Stomach (tissue), 9 donors: ENCODE data around the gene SAMD7. TPM values are rescaled to one million over a fixed set of nuclear protein-coding genes. Genes with fewer than 3 reads are reported as not detected.
A peak's percentile ranks its signal among the peaks of the same experiment; 100 is the strongest.

Experiments
- DNase-seq, 2 donors: peaks; one replicate each; pipeline versions ENCODE4 v3.0.0 to v3.0.0-alpha.2; 2013 to 2019
- H3K27ac ChIP-seq, 5 donors: fragments of 200-600 bp in 4 of 5; sonication (generic) in 4 of 5; one replicate each; pipeline ENCODE4 v1.5.1; 2013 to 2019; ENCODE audit warnings: mild to moderate bottlenecking in 1 of 5, moderate library complexity in 1 of 5
- H3K27me3 ChIP-seq, 3 donors: fragments of 200-600 bp; sonication (generic); one replicate each; pipeline ENCODE4 v1.5.1; 2017 to 2019; ENCODE audit warnings: mixed run types in 1 of 3
- H3K36me3 ChIP-seq, 4 donors: fragments of 200-600 bp; sonication (generic); 1 replicate in 3 of 4; 2 replicates in 1 of 4; pipeline ENCODE4 v1.5.1; 2016 to 2019
- H3K4me1 ChIP-seq, 4 donors: fragments of 200-600 bp; sonication (generic); one replicate each; pipeline ENCODE4 v1.5.1; 2016 to 2019
- H3K4me3 ChIP-seq, 4 donors: fragments of 200-600 bp; sonication (generic) in 3 of 4; one replicate each; pipeline ENCODE4 v1.5.1; 2016 to 2019; ENCODE audit warnings: mild to moderate bottlenecking in 1 of 4
- H3K9me3 ChIP-seq, 4 donors: fragments of 200-600 bp; sonication (generic); one replicate each; pipeline ENCODE4 v1.5.1; 2016 to 2019
- CTCF ChIP-seq, 7 experiments: fragments of 450-650 bp in 4 of 7; fragments of 200-600 bp in 3 of 7; sonication (generic) in 3 of 7; IDR thresholded peaks; one replicate each; pipeline ENCODE4 v1.5.1; 2016 to 2019; ENCODE audit warnings: antibody characterized with exemption in 7 of 7, control low read depth in 2 of 7, mild to moderate bottlenecking in 1 of 7
- EP300 ChIP-seq: sonication (generic); formaldehyde crosslinking; IDR thresholded peaks from one replicate; pipeline ENCODE4 v1.6.1; 2017; ENCODE audit warnings: antibody characterized with exemption
- POLR2A ChIP-seq, 4 donors: fragments of 450-650 bp; IDR thresholded peaks; one replicate each; pipeline ENCODE4 v1.6.1; 2016; ENCODE audit warnings: antibody characterized with exemption in 4 of 4, control low read depth in 2 of 4, mild to moderate bottlenecking in 1 of 4, moderate library complexity in 1 of 4
- POLR2AphosphoS5 ChIP-seq, 3 donors: sonication (generic); formaldehyde crosslinking; IDR thresholded peaks; one replicate each; pipeline ENCODE4 v1.6.1; 2016; ENCODE audit warnings: antibody characterized with exemption in 3 of 3
- WGBS, 5 donors: extraction: QIAGEN DNeasy Blood & Tissue Kit in 3 of 5; methylation state at CpG; one replicate each; pipeline versions ENCODE4 v1.1.5 to v1.1.7; 2013 to 2018; 5-methylcytosine and 5-hydroxymethylcytosine counted together
- intact Hi-C: fragments of 100-400 bp; cut with DNase I; formaldehyde crosslinking; loops from one replicate; pipeline ENCODE4 v1.15.1; 2023; ENCODE audit warnings: low total_unique reads
- polyA plus RNA-seq, 3 donors: library from polyadenylated mRNA; stranded (reverse); fragments of 200-250 nt; gene quantifications; one replicate each; pipeline ENCODE4 v1.2.3, GENCODE V29; 2013
- total RNA-seq, 5 donors: library from RNA; depleted of rRNA; stranded (reverse); fragments of >200 nt; gene quantifications; one replicate each; pipeline versions ENCODE4 v1.1.0 to v1.2.3, GENCODE V29; 2014 to 2016
- donor health status: healthy with polysubstance abuse.
- donor health status: Bipolar disorder and iron deficiency.
- donor health status: healthy.

SAMD7 gene
- total and polyA plus RNA-seq, 8 donors: not detected

DNA sequence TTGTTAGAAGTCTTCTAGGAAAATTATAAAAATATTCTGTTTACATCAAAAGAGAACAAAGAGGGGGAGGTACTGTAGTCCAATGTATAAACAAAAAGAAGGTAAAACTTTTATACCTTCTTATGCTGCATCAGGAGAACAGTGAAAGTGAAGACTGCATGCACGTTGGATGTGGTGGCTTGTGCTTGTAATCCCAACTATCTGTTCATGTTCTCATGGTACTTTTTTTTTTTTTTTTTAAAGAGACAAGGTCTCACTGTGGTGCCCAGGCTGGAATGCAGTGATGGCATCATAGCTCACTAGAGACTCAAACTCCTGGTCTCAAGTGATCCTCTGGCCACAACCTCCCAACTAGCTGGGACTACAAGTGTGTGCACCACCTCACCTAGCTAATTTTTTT lies 59.5 kb downstream of the SAMD7 start:
- Histone ChIP-seq H3K4me3 (no peak overlapping the region), H3K27ac (no peak overlapping the region), H3K36me3 (peaks cover under 1 to 20% (median 16%) of the 10 kb centered on the region in 4 donors), H3K27me3 (no peaks in the 10 kb centered on the region), H3K9me3 (no peaks in the 10 kb centered on the region), H3K4me1 (peaks cover 10 to 83% (median 52%) of the 10 kb centered on the region in 4 donors)
- TF ChIP-seq POLR2AphosphoS5 (IDR thresholded peaks at IDR 0.05) (no peak), POLR2A (IDR thresholded peaks at IDR 0.05) (no peak), EP300 (no peak), CTCF (IDR thresholded peaks at IDR 0.05) (no peak)
- WGBS, 5 donors: 32 to 49% (median 38%) methylated on average over 1 of the region's 1 CpG
- DNase-seq: no peak
- intact Hi-C loops: no loop called here

GRCh38 chr3:169971522-169971921 lies 60.1 kb downstream of the SAMD7 start:
- H3K4me1 ChIP-seq: peaks cover 10 to 80% (median 52%) of the 10 kb centered on the region in 4 donors

GRCh38 chr3:169980055-169980454 lies 68.7 kb downstream of the SAMD7 start:
- Histone ChIP-seq H3K36me3 (peaks cover 43 to 99% (median 96%) of the 10 kb centered on the region in 4 donors), H3K4me1 (peaks cover 0 to 30% (median 7%) of the 10 kb centered on the region in 4 donors), H3K4me3 (no peak overlapping the region), H3K27me3 (no peaks in the 10 kb centered on the region), H3K9me3 (no peaks in the 10 kb centered on the region), H3K27ac (peak overlapping the region in 3 of 5 donors; percentile 6 to 47 (median 40))
- 30 to 50% (median 38%) methylated on average over 2 of the region's 2 CpGs for WGBS, 5 donors
- intact Hi-C loops: no loop called here
- no peak for DNase-seq
- TF ChIP-seq CTCF (IDR thresholded peaks at IDR 0.05) (no peak), POLR2AphosphoS5 (IDR thresholded peaks at IDR 0.05) (no peak), POLR2A (IDR thresholded peaks at IDR 0.05) (no peak), EP300 (no peak)

More at GRCh38 chr3:169971522-169971921, 60.1 kb downstream of the SAMD7 start:
- Histone ChIP-seq H3K27ac (no peak overlapping the region), H3K4me3 (no peak overlapping the region), H3K27me3 (no peaks in the 10 kb centered on the region), H3K36me3 (peaks cover 5 to 27% (median 22%) of the 10 kb centered on the region in 4 donors), H3K9me3 (no peaks in the 10 kb centered on the region)
- 27 to 62% (median 56%) methylated on average over 2 of the region's 2 CpGs for WGBS, 5 donors
- intact Hi-C loops: no loop called here
- TF ChIP-seq POLR2AphosphoS5 (IDR thresholded peaks at IDR 0.05) (no peak), CTCF (IDR thresholded peaks at IDR 0.05) (no peak), EP300 (no peak), POLR2A (IDR thresholded peaks at IDR 0.05) (no peak)
- DNase-seq: no peak

DNA sequence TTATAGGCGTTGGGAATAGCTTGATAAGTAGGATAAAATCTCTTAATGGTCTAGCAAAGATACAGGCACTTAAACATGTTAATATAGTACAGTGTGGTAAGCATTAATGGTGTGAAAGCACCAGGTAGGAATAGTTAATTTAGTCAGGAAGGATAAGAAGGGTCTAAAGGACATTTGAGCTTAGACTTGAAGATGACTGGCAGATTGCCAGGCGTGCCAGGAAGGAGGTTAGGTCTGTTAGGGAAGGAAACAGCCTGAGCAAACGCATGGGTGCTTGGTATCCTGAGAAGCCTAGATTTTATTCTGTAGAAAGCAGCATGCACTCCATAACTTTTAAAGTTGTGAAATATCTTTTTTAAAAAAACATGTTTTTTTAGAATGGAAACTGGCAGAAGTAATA lies 72.9 kb downstream of the SAMD7 start:
- intact Hi-C loops: no loop called here
- no peak for TF ChIP-seq POLR2A (IDR thresholded peaks at IDR 0.05)
- no peak for TF ChIP-seq POLR2AphosphoS5 (IDR thresholded peaks at IDR 0.05)
- TF ChIP-seq CTCF (IDR thresholded peaks at IDR 0.05): no peak
- no peak for TF ChIP-seq EP300
- Histone ChIP-seq H3K27me3 (no peaks in the 10 kb centered on the region), H3K27ac (no peak overlapping the region), H3K36me3 (peaks cover 64 to 100% (median 100%) of the 10 kb centered on the region in 4 donors), H3K4me3 (no peak overlapping the region), H3K9me3 (no peaks in the 10 kb centered on the region), H3K4me1 (peaks cover 0 to 21% (median 3%) of the 10 kb centered on the region in 4 donors)
- 53 to 67% (median 59%) methylated on average over 3 of the region's 3 CpGs for WGBS, 5 donors
- peak; percentile 22 to 50 for DNase-seq

Other genes with a start within 250 kb of the SAMD7 start
- 100 to 1,000 TPM in 4 of 5 donors, 10 to 100 TPM in 1; 35.3 to 379 (median 246) TPM for gene MECOM, start 247.9 kb upstream of the SAMD7 start, total RNA-seq
- gene MECOM, start 247.9 kb upstream of the SAMD7 start, polyA plus RNA-seq: 10 to 100 TPM; 28.6 to 45.9 (median 39.1) TPM
- gene TERC, start 146.5 kb upstream of the SAMD7 start, total RNA-seq: 100 to 1,000 TPM; 107 to 717 (median 249) TPM
- not detected for gene TERC, start 146.5 kb upstream of the SAMD7 start, polyA plus RNA-seq
- gene ACTRT3, start 142.0 kb upstream of the SAMD7 start, total RNA-seq: 1 to 10 TPM in 2 of 5 donors, under 1 TPM in 1, not detected in 2; 0.45 to 2.2 (median 1.4) TPM
- gene ACTRT3, start 142.0 kb upstream of the SAMD7 start, polyA plus RNA-seq: 1 to 10 TPM in 2 of 3 donors, under 1 TPM in 1; 0.76 to 1.6 (median 1.1) TPM
- 100 to 1,000 TPM in 1 of 5 donors, 10 to 100 TPM in 4; 11.3 to 136 (median 24.5) TPM for gene MYNN, start 138.2 kb upstream of the SAMD7 start, total RNA-seq
- 10 to 100 TPM in 1 of 3 donors, 1 to 10 TPM in 2; 6.8 to 14.8 (median 7.2) TPM for gene MYNN, start 138.2 kb upstream of the SAMD7 start, polyA plus RNA-seq
- 1 to 10 TPM in 1 of 5 donors, not detected in 4; 4.6 TPM for gene LRRIQ4, start 98.7 kb upstream of the SAMD7 start, total RNA-seq
- not detected for gene LRRIQ4, start 98.7 kb upstream of the SAMD7 start, polyA plus RNA-seq
- 1 to 10 TPM in 1 of 5 donors, under 1 TPM in 1, not detected in 3; 0.43 to 4.2 TPM for gene LRRC34, start 98.7 kb upstream of the SAMD7 start, total RNA-seq
- 1 to 10 TPM in 2 of 3 donors, under 1 TPM in 1; 0.88 to 2.1 (median 1.7) TPM for gene LRRC34, start 98.7 kb upstream of the SAMD7 start, polyA plus RNA-seq
- gene LRRC31, start 41.6 kb upstream of the SAMD7 start, total RNA-seq: 10 to 100 TPM in 3 of 5 donors, 1 to 10 TPM in 2; 1.8 to 35.3 (median 15.2) TPM
- 10 to 100 TPM in 1 of 3 donors, 1 to 10 TPM in 2; 2.6 to 14.2 (median 4.0) TPM for gene LRRC31, start 41.6 kb upstream of the SAMD7 start, polyA plus RNA-seq
- 10 to 100 TPM; 12.1 to 79.9 (median 45.5) TPM for gene SEC62, start 55.2 kb downstream of the SAMD7 start, total RNA-seq
- 100 to 1,000 TPM in 1 of 3 donors, 10 to 100 TPM in 2; 38.1 to 239 (median 80.2) TPM for gene SEC62, start 55.2 kb downstream of the SAMD7 start, polyA plus RNA-seq
- 10 to 100 TPM in 4 of 5 donors, under 1 TPM in 1; 0.58 to 70.1 (median 52.4) TPM for gene GPR160, start 126.4 kb downstream of the SAMD7 start, total RNA-seq
- 10 to 100 TPM; 16.5 to 68.4 (median 43.8) TPM for gene GPR160, start 126.4 kb downstream of the SAMD7 start, polyA plus RNA-seq